MV-4-11 (cell line): ENCODE results near the gene CAV2.

Experiments used
- DNase-seq: peaks from one replicate; lab custom pipeline; 2025; lab: John Stamatoyannopoulos, UW

CAV2 gene

GRCh38 chr7:116547347-116547746, 47.8 kb downstream of the CAV2 start:
- no peak for DNase-seq

- peak; percentile 10 for DNase-seq
Observed at GRCh38 chr7:116548506-116548905, 49.0 kb downstream of the CAV2 start.

- DNase-seq: no peak
Observed at GRCh38 chr7:116549370-116549769, 49.8 kb downstream of the CAV2 start.

GRCh38 chr7:116551692-116552091, 52.2 kb downstream of the CAV2 start:
- peak; percentile 90 for DNase-seq

GRCh38 chr7:116552602-116553001, 53.1 kb downstream of the CAV2 start:
- DNase-seq: no peak

GRCh38 chr7:116553168-116553964, 53.8 kb downstream of the CAV2 start:
- DNase-seq: no peak

- no peak for DNase-seq
Observed at GRCh38 chr7:116554436-116554835, 54.9 kb downstream of the CAV2 start.

- DNase-seq: peak; percentile 47
Observed at GRCh38 chr7:116554911-116555310, 55.4 kb downstream of the CAV2 start.

GRCh38 chr7:116557066-116557585, 57.6 kb downstream of the CAV2 start:
- DNase-seq: no peak

GRCh38 chr7:116557901-116558300, 58.4 kb downstream of the CAV2 start:
- DNase-seq: no peak
